NT2/D1 (cell line): ENCODE measurements around the gene POU4F1.

Experiments used
- DNase-seq: peaks from one replicate; pipeline ENCODE4 v3.0.0-alpha.2; 2011; ENCODE audit warnings: low read depth, low spot score
- H3K27me3 ChIP-seq: 2 replicates; pipeline ENCODE4 v1.6.0; 2011; ENCODE audit warnings: mild to moderate bottlenecking; ENCODE audit not compliant: insufficient read length, insufficient read depth
- H3K36me3 ChIP-seq: 2 replicates; pipeline ENCODE4 v1.6.1; 2011; ENCODE audit warnings: mild to moderate bottlenecking, low read length, mixed read lengths; ENCODE audit not compliant: insufficient read depth, insufficient read length
- H3K4me1 ChIP-seq: 2 replicates; pipeline ENCODE4 v1.5.1; 2011; ENCODE audit not compliant: insufficient read depth, insufficient read length
- H3K4me3 ChIP-seq: 2 replicates; pipeline ENCODE4 v1.5.1; 2011; ENCODE audit warnings: low read depth; ENCODE audit not compliant: insufficient read length
- H3K9ac ChIP-seq: 2 replicates; pipeline ENCODE4 v1.6.0; 2011; ENCODE audit warnings: low read depth; ENCODE audit not compliant: insufficient read length
- H3K9me3 ChIP-seq: 2 replicates; pipeline ENCODE4 v1.5.1; 2011; ENCODE audit warnings: mild to moderate bottlenecking, low read length; ENCODE audit not compliant: insufficient read depth
- SUZ12 ChIP-seq: IDR thresholded peaks from 2 replicates; pipeline ENCODE4 v1.6.1; 2011; ENCODE audit not compliant: insufficient read length, insufficient read depth; ENCODE audit errors: extremely low read depth
- YY1 ChIP-seq: IDR thresholded peaks from 2 replicates; pipeline ENCODE4 v1.6.1; 2011; ENCODE audit not compliant: insufficient read length, insufficient read depth
- ZNF274 ChIP-seq: IDR thresholded peaks from 2 replicates; pipeline ENCODE4 v1.6.1; 2011; ENCODE audit warnings: mild to moderate bottlenecking, low read depth, low read length

The POU4F1 gene

DNA sequence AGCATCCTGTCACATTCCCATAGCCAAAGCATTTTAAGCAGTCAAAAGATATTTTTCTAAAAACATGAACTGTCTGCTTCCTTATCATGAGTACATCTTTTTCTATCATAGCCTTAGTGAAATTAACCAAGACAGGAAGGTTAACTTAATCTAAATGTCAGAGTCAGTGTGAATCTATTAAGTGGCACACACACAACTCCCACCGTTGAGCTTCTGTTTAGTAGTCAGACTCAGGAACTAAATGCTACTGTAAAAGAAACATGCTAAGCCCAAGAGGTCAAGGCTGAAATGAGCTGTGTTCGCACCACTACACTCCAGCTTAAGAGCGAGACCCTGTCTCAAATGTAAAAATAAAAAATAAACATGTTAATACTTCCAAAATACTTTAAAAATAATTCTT lies 7.7 kb upstream of the POU4F1 start:
- H3K36me3 ChIP-seq: no peaks in the 10 kb centered on the region
- peaks cover 60% of the 10 kb centered on the region for H3K27me3 ChIP-seq
- no peak for TF ChIP-seq YY1
- no peak for TF ChIP-seq ZNF274
- TF ChIP-seq SUZ12: no peak
- no peak overlapping the region for H3K4me3 ChIP-seq
- no peak for DNase-seq
- no peak overlapping the region for H3K9ac ChIP-seq
- H3K4me1 ChIP-seq: peaks cover 2% of the 10 kb centered on the region
- no peaks in the 10 kb centered on the region for H3K9me3 ChIP-seq

DNA sequence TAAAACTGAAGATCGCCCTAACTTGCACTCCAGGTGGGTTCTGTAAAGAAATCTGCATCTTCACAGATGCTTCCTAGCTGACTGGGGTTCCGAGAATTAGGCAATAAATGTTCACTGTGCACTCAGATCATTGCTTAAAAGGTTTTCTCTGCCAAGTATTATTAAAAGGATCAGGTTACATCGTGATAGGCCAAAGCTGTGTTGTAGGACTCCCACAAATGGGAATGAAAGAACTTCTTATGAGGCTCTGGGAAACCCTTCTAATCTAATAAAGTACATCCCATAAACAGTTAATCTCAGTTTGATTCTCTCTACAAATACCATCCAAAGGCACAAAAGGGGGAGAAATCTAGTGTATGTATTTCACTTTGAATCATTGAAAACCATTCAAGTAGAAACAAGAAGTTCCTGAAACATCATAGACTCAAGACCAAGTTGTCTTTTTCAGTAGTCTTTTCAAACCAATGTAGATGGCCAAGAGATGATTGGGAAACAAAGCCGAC lies 7.1 kb upstream of the POU4F1 start:
- Histone ChIP-seq H3K36me3 (no peaks in the 10 kb centered on the region), H3K9ac (no peak overlapping the region), H3K9me3 (no peaks in the 10 kb centered on the region), H3K4me1 (peaks cover 2% of the 10 kb centered on the region), H3K27me3 (peaks cover 66% of the 10 kb centered on the region), H3K4me3 (no peak overlapping the region)
- TF ChIP-seq YY1: no peak
- TF ChIP-seq ZNF274: no peak
- no peak for TF ChIP-seq SUZ12
- DNase-seq: no peak

DNA sequence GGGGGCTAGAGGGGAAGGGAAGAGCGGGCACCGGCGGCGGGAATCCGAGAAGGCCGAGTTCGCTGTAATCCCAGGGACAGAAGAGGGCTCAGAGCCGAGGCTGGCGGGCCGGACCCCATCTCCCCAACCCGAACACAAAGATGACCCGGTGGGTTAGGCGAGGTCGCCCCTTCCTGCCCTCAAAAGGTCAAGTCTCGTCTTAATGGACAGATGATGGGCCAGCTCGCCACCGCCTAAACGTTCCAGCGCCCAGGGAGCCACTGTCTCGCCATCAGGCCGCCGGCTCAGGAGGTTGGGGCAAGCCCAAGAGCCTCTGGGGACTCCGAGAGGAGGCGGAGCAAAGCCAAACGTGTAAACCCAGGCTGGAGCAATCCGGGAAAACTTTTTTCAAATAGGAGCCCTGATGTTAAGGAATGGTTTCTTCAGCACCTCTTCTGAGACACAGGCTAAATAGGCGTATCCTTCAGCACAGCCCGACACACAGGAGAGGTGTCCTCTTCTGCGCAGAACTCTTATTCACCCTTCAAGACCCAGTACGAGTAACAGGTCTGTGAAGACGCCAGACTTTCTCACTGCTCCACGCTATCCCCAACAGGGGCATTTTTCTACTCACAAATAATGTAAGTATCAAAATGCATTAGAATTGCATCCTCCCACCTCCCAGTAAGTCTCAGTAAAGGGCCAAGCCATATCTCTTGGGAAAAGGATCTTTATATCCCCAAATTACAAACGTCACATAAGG lies 6.3 kb upstream of the POU4F1 start:
- Histone ChIP-seq H3K4me3 (peak overlapping the region; percentile 36), H3K36me3 (no peaks in the 10 kb centered on the region), H3K4me1 (peaks cover 4% of the 10 kb centered on the region), H3K9me3 (no peaks in the 10 kb centered on the region), H3K9ac (no peak overlapping the region), H3K27me3 (peaks cover 74% of the 10 kb centered on the region)
- TF ChIP-seq YY1 (no peak), ZNF274 (no peak), SUZ12 (no peak)
- no peak for DNase-seq

GRCh38 chr13:78608688-78609463 lies 5.5 kb upstream of the POU4F1 start:
- no peaks in the 10 kb centered on the region for H3K36me3 ChIP-seq
- peak overlapping the region; percentile 36 for H3K4me3 ChIP-seq
- DNase-seq: no peak
- peaks cover 81% of the 10 kb centered on the region for H3K27me3 ChIP-seq
- no peak overlapping the region for H3K9ac ChIP-seq
- peaks cover 4% of the 10 kb centered on the region for H3K4me1 ChIP-seq
- H3K9me3 ChIP-seq: no peaks in the 10 kb centered on the region
- TF ChIP-seq YY1 (no peak), SUZ12 (no peak), ZNF274 (no peak)

DNA sequence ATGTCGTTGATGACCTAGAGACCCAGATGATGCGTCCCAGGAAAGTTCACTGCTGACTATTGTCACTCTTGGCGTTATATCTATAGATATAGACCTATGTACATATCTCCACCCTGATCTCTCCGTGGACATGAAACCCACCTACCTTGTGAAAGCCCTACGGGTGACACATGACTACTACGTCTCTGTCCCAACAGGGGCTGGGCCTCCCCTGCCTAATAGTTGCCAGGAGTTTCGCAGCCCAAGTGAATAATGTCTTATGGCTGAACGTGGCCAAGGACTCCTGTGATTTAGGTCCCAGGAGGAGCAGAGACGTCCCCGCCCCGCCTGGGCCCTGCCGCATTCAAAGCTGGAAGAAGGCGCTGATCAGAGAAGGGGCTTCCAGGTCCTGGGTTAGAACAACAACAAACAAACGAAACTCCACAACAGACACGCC lies 4.9 kb upstream of the POU4F1 start:
- H3K9ac ChIP-seq: no peak overlapping the region
- TF ChIP-seq YY1: no peak
- no peaks in the 10 kb centered on the region for H3K9me3 ChIP-seq
- DNase-seq: no peak
- peaks cover 88% of the 10 kb centered on the region for H3K27me3 ChIP-seq
- peak overlapping the region; percentile 18 for H3K4me3 ChIP-seq
- peaks cover 4% of the 10 kb centered on the region for H3K4me1 ChIP-seq
- no peaks in the 10 kb centered on the region for H3K36me3 ChIP-seq

GRCh38 chr13:78607409-78608251 lies 4.3 kb upstream of the POU4F1 start:
- Histone ChIP-seq H3K36me3 (no peaks in the 10 kb centered on the region), H3K9me3 (no peaks in the 10 kb centered on the region), H3K4me1 (peaks cover 5% of the 10 kb centered on the region), H3K27me3 (peaks cover 94% of the 10 kb centered on the region), H3K9ac (no peak overlapping the region), H3K4me3 (peak overlapping the region; percentile 18)
- DNase-seq: no peak
- no peak for TF ChIP-seq YY1
- peak; percentile 43 for TF ChIP-seq SUZ12
- TF ChIP-seq ZNF274: no peak
